HG02840 (cell line): ENCODE measurements around the gene LENEP.

Experiments
- ATAC-seq: cut with Tn5 transposase; IDR thresholded peaks from one replicate; pipeline ENCODE4 v1.9.1; 2021; ENCODE audit warnings: mild to moderate bottlenecking, moderate library complexity, moderate number of reproducible peaks; ENCODE audit not compliant: unreplicated experiment, low FRiP score

LENEP gene, protein sequence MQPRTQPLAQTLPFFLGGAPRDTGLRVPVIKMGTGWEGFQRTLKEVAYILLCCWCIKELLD

GRCh38 chr1:154993572-154994268 is at the start of gene LENEP:
Gene LENEP (plus strand): TSS chr1:154993586. CDS start chr1:154993608, 22 bp downstream.
- no peak for ATAC-seq

- no peak for ATAC-seq
These were observed 49.6 kb upstream of the LENEP start for GRCh38 chr1:154943649-154944400.

DNA sequence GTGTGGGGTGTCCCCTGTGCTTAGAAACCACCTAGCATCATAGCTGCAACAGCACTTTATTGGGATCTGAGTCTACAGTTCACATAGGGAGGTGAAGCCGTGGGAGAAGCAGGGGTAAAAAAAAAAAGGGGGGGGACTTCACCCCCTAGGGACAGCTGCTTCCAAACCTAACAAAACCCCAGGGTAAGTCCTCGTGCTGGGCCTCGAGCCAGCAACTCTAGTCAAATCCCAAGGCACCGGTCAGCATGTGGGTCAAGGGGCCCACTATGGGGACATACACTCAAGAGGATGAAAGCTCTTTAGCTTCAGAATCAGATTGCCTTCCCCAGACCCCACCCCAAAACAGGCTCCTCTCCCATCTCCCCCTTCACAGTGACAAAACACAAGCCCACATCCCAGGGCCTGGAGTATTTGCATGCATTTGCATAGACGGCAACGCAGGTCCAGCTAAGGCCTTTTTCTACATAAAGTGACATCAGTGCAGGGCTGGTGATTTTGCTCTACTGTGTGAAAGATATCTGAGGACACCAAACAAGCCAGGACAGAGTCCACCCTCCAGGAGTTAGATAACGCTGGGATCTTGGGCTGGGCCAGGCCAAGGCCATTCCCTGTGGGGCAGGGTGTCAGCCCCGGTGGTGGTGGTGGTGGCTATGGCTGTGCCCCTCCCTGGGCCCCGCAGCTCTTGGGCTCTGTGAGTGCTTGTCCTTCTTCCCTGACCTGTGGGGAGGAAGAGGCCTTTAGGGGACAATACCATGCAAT is 48.8 kb upstream of the LENEP start:
- ATAC-seq = no peak

GRCh38 chr1:154945160-154945961 is 48.0 kb upstream of the LENEP start:
- ATAC-seq = no peak

GRCh38 chr1:154945962-154946850 is 47.2 kb upstream of the LENEP start:
- no peak for ATAC-seq

DNA sequence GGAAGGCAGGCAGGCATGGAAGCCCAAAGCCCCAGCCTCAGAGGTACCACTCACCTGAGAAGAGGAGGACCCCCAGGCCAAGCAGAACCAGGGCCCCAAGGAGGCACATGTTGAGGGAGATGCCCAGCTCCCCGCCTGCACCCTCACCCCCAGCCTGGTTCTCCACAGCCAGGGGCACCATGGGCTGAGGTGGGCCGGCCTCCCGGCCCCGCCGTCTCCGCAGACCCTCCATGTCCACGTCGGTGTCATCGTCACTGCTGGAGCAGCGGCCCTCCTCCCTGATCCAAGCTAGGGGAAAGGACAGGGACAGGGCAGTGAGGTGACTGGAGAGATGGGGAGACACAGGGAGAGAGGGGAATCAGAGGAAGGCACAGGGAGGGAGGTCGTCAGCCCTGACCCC is 45.3 kb upstream of the LENEP start:
- no peak for ATAC-seq

GRCh38 chr1:154951901-154952657 is 41.3 kb upstream of the LENEP start:
- no peak for ATAC-seq

- ATAC-seq = no peak
These were observed 40.7 kb upstream of the LENEP start for GRCh38 chr1:154952664-154953063.

GRCh38 chr1:154953611-154954038 is 39.8 kb upstream of the LENEP start:
- ATAC-seq = no peak

GRCh38 chr1:154954541-154954940 is 38.8 kb upstream of the LENEP start:
- ATAC-seq = no peak

GRCh38 chr1:154955039-154955717 is 38.2 kb upstream of the LENEP start:
- no peak for ATAC-seq

DNA sequence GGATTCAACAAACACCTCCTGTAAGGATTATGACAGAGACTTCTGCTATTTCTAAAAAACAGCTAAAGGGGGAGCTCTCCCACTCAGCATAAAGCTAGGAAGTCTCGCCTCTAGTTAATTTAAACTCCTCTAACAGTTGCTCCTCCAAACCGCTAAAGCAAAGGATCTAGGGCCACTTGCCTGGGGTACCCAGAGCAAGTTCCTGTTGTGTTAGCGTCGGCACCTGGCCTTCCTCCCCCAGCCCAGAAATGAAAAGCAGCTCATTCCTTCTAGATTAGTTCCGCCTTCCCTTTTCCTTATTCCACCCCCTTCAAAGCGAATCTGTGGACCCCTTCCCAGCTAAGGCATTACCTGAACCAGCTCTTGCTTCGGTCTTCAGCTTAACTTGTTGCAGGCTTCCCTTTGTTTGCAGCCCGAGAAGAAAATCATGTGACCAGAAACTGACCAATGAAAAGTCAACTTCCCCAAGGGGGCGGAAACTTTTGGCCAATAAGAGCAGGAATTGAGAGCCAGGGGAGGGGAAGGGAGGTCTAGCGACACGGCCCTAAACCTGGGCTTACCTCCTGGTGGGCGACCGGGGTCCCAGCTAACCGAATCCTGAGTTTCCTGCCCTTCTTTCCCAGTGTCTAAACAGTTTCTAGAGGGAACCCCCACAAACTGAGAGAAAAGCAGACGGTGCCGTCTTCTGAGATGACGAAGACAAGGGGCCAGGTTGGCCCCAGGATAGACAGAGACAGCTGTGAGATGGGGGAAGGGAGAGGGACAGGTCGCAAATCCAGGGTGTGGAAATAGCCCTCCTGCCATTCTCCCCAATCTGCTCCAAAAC is 37.5 kb upstream of the LENEP start, which contains the start of gene PBXIP1:
TSS of gene PBXIP1 (minus strand) at position 382 of the 826 bp plus-strand sequence. CDS start 2,378 bp downstream, outside the sequence.
- ATAC-seq = no peak

DNA sequence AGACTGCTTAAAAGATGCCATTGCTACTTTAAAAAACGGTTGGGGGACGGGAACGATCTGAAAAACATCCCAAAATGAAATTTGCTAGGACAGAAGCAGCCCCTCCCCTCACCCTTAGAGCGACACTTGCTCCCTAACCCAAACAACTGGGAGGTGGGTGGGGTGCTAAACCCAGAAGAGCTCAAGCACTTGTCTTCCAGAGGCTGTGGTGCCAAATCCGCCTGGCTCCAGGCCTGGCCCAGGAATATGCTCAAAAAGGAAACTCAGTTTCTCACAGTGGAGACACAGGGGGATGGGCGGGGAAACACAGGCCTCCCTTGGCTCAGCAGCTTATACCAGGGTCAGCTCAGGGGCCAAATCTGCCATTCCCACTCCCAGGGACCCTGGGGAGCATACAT is 36.8 kb upstream of the LENEP start:
- no peak for ATAC-seq

GRCh38 chr1:154957091-154957657 is 36.2 kb upstream of the LENEP start:
- no peak for ATAC-seq

GRCh38 chr1:154958036-154958435 is 35.4 kb upstream of the LENEP start:
- ATAC-seq = no peak

DNA sequence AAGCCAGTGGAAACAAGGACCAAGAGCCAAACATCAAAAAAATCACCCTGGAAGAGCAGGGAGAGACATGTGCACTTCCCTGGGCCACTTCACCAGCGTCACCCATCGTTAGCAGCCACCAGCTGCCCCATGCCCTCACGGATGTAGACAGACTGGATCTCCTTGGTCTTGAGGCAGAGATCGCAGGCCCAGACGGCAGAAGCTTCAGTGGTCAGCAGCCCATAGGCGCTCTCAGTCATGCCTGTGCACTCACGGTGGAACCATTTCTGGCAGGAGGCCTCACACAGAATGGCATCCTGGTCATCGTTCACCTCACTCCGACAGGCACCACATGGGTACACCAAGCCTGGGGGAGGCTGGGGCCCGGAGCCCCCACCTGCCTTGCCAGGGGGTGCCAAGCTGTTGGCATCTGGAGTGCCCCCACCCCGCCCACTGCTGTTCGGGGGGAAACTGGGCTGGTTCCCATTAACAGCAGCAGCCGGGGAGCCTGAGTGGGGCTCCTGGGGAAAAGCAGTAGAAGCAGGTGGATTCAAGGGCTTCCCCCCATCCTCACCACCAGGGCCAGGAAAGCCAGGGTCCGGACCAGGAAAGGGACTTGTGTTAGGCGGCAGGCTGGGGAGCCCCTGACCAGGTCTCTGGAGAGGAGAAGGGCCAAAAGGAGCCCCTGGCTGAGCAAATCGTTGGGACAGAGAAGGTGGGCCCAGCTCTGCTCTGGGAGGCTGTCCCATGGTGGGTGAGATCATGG is 34.5 kb upstream of the LENEP start:
- ATAC-seq = no peak
